AG04450 (cell line): ENCODE data around the gene ITGAE. TPM values are rescaled to one million over a fixed set of nuclear protein-coding genes. Genes with fewer than 3 reads are reported as not detected.
"Not testable (repeated sequence)": the region's sequence is repeated elsewhere in the genome, so short reads cannot be mapped to it uniquely, and the experiment has no call there.

Source experiments
- CTCF ChIA-PET: fragments of 300-600, 350-600 bp; formaldehyde crosslinking; extraction: SDS; loops from one replicate; lab custom pipeline; 2022; ENCODE audit warnings: antibody characterized with exemption, inconsistent platforms; lab: Charles Lee
- POLR2A ChIA-PET: fragments of 350-600 bp; formaldehyde crosslinking; extraction: SDS; loops from one replicate; lab custom pipeline; 2021; ENCODE audit warnings: antibody characterized with exemption, inconsistent platforms; lab: Yijun Ruan, JAX
- DNase-seq: peaks from one replicate; pipeline ENCODE4 v3.0.0-alpha.2; 2011; ENCODE audit warnings: low read depth, low spot score
- H3K27ac ChIP-seq: one replicate; pipeline ENCODE4 v1.5.1; 2012; ENCODE audit warnings: low read depth, low read length, control low read depth
- H3K27me3 ChIP-seq: one replicate; pipeline ENCODE4 v1.6.0; 2012; ENCODE audit warnings: low read length; ENCODE audit not compliant: control insufficient read depth, insufficient read depth
- H3K4me3 ChIP-seq: 2 replicates; pipeline ENCODE4 v1.5.1; 2011; ENCODE audit warnings: mild to moderate bottlenecking, low read depth, low read length, control low read depth
- H3K9me3 ChIP-seq: 2 replicates; pipeline ENCODE4 v1.5.1; 2012; ENCODE audit warnings: low read length; ENCODE audit not compliant: control insufficient read depth, insufficient read depth
- CTCF ChIP-seq: IDR thresholded peaks from 2 replicates; pipeline ENCODE4 v1.5.1; 2011; ENCODE audit warnings: low read depth, low read length, control low read depth, inconsistent platforms
- polyA plus RNA-seq: library from polyadenylated mRNA; depleted of rRNA; stranded (reverse); fragments of >200 nt; gene quantifications from 2 replicates; pipeline ENCODE4 v1.2.3, GENCODE V29; 2011

Gene ITGAE
- polyA plus RNA-seq, 1 experiment = 98.1 TPM

- CTCF ChIA-PET = interaction anchor here (1.1 kb wide), 1 partner anchor 106 kb away, joined by 4 read pairs; the partner anchor contains the start of gene NCBP3
- POLR2A ChIA-PET = no interaction called here
These were observed 60.3 kb downstream of the ITGAE start for GRCh38 chr17:3740611-3741073.

DNA sequence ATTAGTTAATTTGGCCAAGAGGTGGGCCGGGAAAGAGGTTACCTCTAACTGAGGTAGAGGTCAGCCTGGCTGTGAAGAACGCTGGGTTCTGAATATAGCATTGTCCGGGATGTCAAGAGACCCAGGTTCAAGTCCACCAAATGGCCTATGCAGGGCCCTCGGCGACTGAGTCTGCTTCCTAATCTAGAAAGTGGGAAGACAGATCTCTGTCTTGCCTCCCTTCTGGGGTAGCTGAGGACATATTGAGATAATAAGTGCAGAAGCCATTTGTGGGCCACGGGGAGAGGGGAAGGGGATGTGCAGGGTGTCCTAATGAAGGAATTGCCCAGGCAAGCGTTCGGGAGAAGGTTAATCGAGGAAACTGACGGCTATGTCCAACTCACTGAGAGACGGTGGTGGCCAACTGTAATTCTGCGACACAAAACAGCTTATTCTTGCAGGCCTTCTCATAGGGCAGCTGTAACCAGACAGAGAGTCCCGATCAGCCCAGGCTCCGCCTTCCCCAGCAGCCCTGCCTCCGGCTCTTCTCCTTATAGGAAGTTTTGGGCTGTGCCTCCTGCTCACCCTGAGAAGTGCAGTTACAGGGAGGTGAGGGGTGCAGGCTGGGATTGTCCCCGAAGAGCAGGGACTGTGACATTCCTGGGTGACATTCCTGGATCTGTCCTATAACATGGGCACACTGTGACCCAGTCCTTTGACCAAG is 61.4 kb downstream of the ITGAE start:
- POLR2A ChIA-PET = interaction anchor here (0.6 to 2.5 kb wide), 3 partner anchors 88 to 1148 kb away, joined by 3 to 11 read pairs (median 8); partner anchors contain the start of gene NCBP3

More at GRCh38 chr17:3740611-3741073, 60.3 kb downstream of the ITGAE start:
- Histone ChIP-seq H3K9me3 (no peaks in the 10 kb centered on the region), H3K27ac (no peak overlapping the region), H3K4me3 (no peak overlapping the region), H3K27me3 (peaks cover 2% of the 10 kb centered on the region)
- no peak for DNase-seq
- TF ChIP-seq CTCF = no peak

DNA sequence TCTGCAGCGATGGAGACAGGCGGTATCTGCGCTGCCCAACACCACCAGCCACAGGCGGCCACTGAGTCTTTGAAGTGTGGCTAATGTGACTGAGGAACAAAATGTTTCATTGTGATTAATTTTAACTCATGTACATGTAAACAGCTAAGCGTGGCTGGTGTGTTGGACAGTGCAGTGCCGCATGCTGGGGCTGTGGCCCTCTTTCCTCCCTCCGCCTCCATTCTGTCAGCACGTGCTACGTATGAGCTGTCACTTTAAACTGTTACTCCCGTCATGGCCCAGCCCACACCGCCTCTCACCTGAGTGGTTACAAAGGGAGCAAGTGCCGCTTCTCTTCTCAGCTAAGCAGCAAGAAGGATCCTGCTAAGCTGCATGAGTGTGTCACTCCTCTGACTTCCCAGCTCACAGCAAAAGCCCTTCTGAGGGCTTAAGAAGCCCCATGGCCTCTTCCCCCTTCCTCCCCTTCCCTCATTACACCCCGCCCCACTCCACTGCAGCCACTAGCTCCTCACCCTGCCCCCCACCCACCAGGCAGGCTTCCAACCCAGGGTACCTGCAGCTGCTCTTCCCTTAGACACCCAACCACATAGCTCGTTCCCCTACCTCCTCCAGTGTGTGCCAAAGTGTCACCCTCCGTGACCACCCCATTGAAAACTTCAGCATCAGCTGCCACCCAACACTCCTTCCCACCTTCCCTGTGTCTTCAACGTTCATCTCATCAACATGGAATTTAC is 62.3 kb downstream of the ITGAE start:
- no peak for DNase-seq
- H3K27ac ChIP-seq = no peak overlapping the region
- no peak overlapping the region for H3K4me3 ChIP-seq
- H3K9me3 ChIP-seq = no peaks in the 10 kb centered on the region
- no peaks in the 10 kb centered on the region for H3K27me3 ChIP-seq
- TF ChIP-seq CTCF = no peak
- POLR2A ChIA-PET = interaction anchor here (0.6 to 2.5 kb wide), 5 partner anchors 68 to 1147 kb away, joined by 3 to 11 read pairs (median 8); partner anchors contain the start of gene NCBP3
- CTCF ChIA-PET = interaction anchor here (0.6 to 6.9 kb wide), 13 partner anchors 10 to 175 kb away, joined by 4 to 116 read pairs (median 15); partner anchors contain the start of genes HASPIN, ITGAE and NCBP3

More for the DNA sequence above, 61.4 kb downstream of the ITGAE start:
- no peak for TF ChIP-seq CTCF
- H3K9me3 ChIP-seq = no peaks in the 10 kb centered on the region
- H3K27me3 ChIP-seq = no peaks in the 10 kb centered on the region
- CTCF ChIA-PET = interaction anchor here (1.6 to 6.9 kb wide), 4 partner anchors 88 to 174 kb away, joined by 6 to 116 read pairs (median 66); partner anchors contain the start of gene NCBP3
- no peak for DNase-seq
- H3K4me3 ChIP-seq = no peak overlapping the region
- no peak overlapping the region for H3K27ac ChIP-seq

DNA sequence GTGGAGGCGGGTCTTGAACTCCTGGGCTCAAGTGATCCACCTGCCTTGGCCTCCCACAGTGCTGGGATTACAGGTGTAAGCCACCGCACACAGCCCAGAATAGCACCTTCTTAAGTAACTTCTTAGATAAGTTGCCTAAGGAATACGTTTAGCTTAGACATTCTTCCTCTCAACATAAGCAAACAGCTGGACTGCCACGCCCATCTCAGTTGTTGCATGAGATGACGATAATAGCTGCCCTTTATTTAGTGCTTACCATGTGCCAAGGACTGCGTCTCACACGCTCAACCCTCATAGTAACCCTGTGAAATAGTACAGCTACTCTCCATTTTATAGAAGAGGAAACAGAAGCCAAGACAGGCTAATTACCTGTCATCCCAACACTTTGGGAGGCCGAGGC is 65.5 kb downstream of the ITGAE start:
- ChIA-PET CTCF (interaction anchor here (1.3 to 6.9 kb wide), 6 partner anchors 12 to 136 kb away, joined by 3 to 116 read pairs (median 14); partner anchors contain the start of genes HASPIN and NCBP3), POLR2A (interaction anchor here (0.6 to 1.1 kb wide), 2 partner anchors 93 to 1251 kb away, joined by 3 read pairs; no protein-coding TSS in a partner anchor)
- Histone ChIP-seq H3K27me3 (no peaks in the 10 kb centered on the region), H3K27ac (no peak overlapping the region), H3K4me3 (no peak overlapping the region), H3K9me3 (no peaks in the 10 kb centered on the region)
- no peak for DNase-seq
- no peak for TF ChIP-seq CTCF

DNA sequence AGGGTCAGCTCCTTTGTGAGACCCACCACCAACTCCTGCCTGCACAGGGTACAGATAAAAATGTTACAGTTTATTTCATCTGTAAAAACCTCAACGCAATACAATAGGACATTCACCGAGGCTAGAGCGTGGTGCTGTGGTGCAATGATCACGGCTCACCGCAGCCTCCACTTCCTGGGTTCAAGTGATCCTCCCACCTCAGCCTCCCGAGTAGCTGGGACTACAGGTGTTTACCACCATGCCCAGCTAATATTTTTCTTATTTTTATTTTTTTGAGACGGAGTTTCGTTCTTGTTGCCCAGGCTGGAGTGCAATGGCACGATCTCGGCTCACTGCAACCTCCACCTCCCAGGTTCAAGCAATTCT is 66.1 kb downstream of the ITGAE start:
- DNase-seq, H3K27me3 ChIP-seq, H3K9me3 ChIP-seq, POLR2A ChIA-PET, H3K27ac ChIP-seq, H3K4me3 ChIP-seq: not testable (repeated sequence)
- CTCF ChIA-PET = interaction anchor here (0.6 to 6.9 kb wide), 16 partner anchors 12 to 339 kb away, joined by 3 to 116 read pairs (median 3); partner anchors contain the start of genes HASPIN and NCBP3
